HepG2 (cell line): ENCODE measurements around the gene POLR3GL. TPM values are rescaled to one million over a fixed set of nuclear protein-coding genes. Genes with fewer than 3 reads are reported as not detected.

Source experiments
- CENPX ChIP-seq: sonication (generic); formaldehyde crosslinking; IDR thresholded peaks from 2 replicates; pipeline ENCODE4 v1.9.0; 2021; ENCODE audit warnings: mild to moderate bottlenecking, missing genetic modification reagents, moderate library complexity
- FIP1L1 ChIP-seq: fragments of 200-400 bp; formaldehyde crosslinking; IDR thresholded peaks from 2 replicates; pipeline ENCODE4 v1.6.1; 2018; ENCODE audit warnings: low read depth, mild to moderate bottlenecking, low read length, moderate library complexity, borderline replicate concordance; ENCODE audit not compliant: insufficient read depth
- NFIB ChIP-seq: sonication (generic); formaldehyde crosslinking; IDR thresholded peaks from 2 replicates; pipeline ENCODE4 v1.9.0; 2021; ENCODE audit warnings: missing genetic modification reagents, mild to moderate bottlenecking, borderline replicate concordance
- PPARG ChIP-seq: conservative IDR thresholded peaks from 2 replicates; pipeline ENCODE4 v1.6.1; 2016; ENCODE audit warnings: missing biosample characterization, missing genetic modification reagents
- ZNF207 ChIP-seq: fragments of 450-650 bp; IDR thresholded peaks from 2 replicates; pipeline ENCODE4 v1.6.1; 2016; ENCODE audit warnings: antibody characterized with exemption, borderline replicate concordance
- ZNF343 ChIP-seq: sonication (generic); formaldehyde crosslinking; IDR thresholded peaks from 2 replicates; pipeline ENCODE4 v1.4.0; 2020; ENCODE audit warnings: mild to moderate bottlenecking, missing genetic modification reagents
- ZNF512 ChIP-seq: sonication (generic); formaldehyde crosslinking; IDR thresholded peaks from 2 replicates; pipeline ENCODE4 v1.4.0; 2020; ENCODE audit warnings: mild to moderate bottlenecking, missing genetic modification reagents
- ZNF670 ChIP-seq: sonication (generic); formaldehyde crosslinking; IDR thresholded peaks from 2 replicates; pipeline ENCODE4 v1.8.0; 2022; ENCODE audit warnings: mild to moderate bottlenecking, missing genetic modification reagents, borderline replicate concordance
- ZNF672 ChIP-seq: sonication (generic); formaldehyde crosslinking; IDR thresholded peaks from 2 replicates; pipeline ENCODE4 v1.8.1; 2022; ENCODE audit warnings: missing genetic modification reagents
- polyA plus RNA-seq, 8 experiments: library from polyadenylated mRNA; depleted of rRNA in 3 of 8; stranded (reverse) in 7 of 8; unstranded in 1 of 8; fragments of >200 nt; fragmentation: Illumina TruSeq in 4 of 8; extraction: Trizol in 4 of 8; gene quantifications; 2 replicates each; pipeline versions ENCODE4 v1.2.1 to v1.2.3, GENCODE V29; 2011 to 2016; ENCODE audit warnings: low read depth in 4 of 8, missing spikeins in 1 of 8, mixed read lengths in 1 of 8; ENCODE audit not compliant: insufficient read depth in 1 of 8
- total RNA-seq, 5 experiments: library from RNA; depleted of rRNA; stranded (reverse); fragments of >200 nt; fragmentation: Illumina TruSeq; extraction: Trizol; gene quantifications; 2 replicates each; pipeline ENCODE4 v1.2.3, GENCODE V29; 2016; ENCODE audit warnings: low read depth in 1 of 5
- TF ChIP-seq, protein P1 (sequence below): sonication (generic); formaldehyde crosslinking; IDR thresholded peaks from 2 replicates; pipeline ENCODE4 v1.5.1; 2020; ENCODE audit warnings: mild to moderate bottlenecking, missing genetic modification reagents
- TF ChIP-seq, protein P2 (sequence below): sonication (generic); formaldehyde crosslinking; IDR thresholded peaks from 2 replicates; pipeline ENCODE4 v1.5.0; 2020; ENCODE audit warnings: mild to moderate bottlenecking, missing genetic modification reagents
- TF ChIP-seq, protein P3 (sequence below): sonication (generic); formaldehyde crosslinking; IDR thresholded peaks from 2 replicates; pipeline ENCODE4 v1.4.0; 2020; ENCODE audit warnings: missing genetic modification reagents

Gene POLR3GL
- total and polyA plus RNA-seq, 2 of the 13 experiments (the other 11 are each of a cell fraction or from before 2014, with no cell fraction given) = 11.5 to 12.4 TPM

GRCh38 chr1:145961109-145961424, 3.4 kb upstream of the POLR3GL start (continued):
- TF ChIP-seq CENPX (CRISPR knock-in tag) (no peak), FIP1L1 (no peak), ZNF672 (CRISPR knock-in tag) (no peak), ZNF512 (CRISPR knock-in tag) (0 out of 2 replicates have a peak, but pooled peaks have one; percentile 34), NFIB (CRISPR knock-in tag) (0 out of 2 replicates have a peak, but pooled peaks have one; percentile 40), ZNF343 (CRISPR knock-in tag) (peak; percentile 64; the same call in 1 of the 2 replicates), ZNF207 (no peak), PPARG (no peak), ZNF670 (CRISPR knock-in tag) (no peak)
- TF ChIP-seq, protein P1, sequence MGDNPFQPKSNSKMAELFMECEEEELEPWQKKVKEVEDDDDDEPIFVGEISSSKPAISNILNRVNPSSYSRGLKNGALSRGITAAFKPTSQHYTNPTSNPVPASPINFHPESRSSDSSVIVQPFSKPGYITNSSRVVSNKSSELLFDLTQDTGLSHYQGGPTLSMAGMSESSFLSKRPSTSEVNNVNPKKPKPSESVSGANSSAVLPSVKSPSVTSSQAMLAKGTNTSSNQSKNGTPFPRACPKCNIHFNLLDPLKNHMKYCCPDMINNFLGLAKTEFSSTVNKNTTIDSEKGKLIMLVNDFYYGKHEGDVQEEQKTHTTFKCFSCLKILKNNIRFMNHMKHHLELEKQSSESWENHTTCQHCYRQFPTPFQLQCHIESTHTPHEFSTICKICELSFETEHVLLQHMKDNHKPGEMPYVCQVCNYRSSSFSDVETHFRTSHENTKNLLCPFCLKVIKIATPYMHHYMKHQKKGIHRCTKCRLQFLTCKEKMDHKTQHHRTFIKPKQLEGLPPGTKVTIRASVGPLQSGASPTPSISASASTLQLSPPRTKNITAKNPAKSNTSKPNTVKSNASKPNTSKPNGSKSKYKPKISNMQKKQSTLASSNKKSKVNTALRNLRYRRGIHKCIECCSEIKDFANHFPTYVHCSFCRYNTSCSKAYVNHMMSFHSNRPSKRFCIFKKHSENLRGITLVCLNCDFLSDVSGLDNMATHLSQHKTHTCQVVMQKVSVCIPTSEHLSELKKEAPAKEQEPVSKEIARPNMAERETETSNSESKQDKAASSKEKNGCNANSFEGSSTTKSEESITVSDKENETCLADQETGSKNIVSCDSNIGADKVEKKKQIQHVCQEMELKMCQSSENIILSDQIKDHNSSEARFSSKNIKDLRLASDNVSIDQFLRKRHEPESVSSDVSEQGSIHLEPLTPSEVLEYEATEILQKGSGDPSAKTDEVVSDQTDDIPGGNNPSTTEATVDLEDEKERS (CRISPR knock-in tag) = 0 out of 2 replicates have a peak, but pooled peaks have one; percentile 1
- TF ChIP-seq, protein P2, sequence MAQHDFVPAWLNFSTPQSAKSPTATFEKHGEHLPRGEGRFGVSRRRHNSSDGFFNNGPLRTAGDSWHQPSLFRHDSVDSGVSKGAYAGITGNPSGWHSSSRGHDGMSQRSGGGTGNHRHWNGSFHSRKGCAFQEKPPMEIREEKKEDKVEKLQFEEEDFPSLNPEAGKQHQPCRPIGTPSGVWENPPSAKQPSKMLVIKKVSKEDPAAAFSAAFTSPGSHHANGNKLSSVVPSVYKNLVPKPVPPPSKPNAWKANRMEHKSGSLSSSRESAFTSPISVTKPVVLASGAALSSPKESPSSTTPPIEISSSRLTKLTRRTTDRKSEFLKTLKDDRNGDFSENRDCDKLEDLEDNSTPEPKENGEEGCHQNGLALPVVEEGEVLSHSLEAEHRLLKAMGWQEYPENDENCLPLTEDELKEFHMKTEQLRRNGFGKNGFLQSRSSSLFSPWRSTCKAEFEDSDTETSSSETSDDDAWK (CRISPR knock-in tag) = no peak
- TF ChIP-seq, protein P3, sequence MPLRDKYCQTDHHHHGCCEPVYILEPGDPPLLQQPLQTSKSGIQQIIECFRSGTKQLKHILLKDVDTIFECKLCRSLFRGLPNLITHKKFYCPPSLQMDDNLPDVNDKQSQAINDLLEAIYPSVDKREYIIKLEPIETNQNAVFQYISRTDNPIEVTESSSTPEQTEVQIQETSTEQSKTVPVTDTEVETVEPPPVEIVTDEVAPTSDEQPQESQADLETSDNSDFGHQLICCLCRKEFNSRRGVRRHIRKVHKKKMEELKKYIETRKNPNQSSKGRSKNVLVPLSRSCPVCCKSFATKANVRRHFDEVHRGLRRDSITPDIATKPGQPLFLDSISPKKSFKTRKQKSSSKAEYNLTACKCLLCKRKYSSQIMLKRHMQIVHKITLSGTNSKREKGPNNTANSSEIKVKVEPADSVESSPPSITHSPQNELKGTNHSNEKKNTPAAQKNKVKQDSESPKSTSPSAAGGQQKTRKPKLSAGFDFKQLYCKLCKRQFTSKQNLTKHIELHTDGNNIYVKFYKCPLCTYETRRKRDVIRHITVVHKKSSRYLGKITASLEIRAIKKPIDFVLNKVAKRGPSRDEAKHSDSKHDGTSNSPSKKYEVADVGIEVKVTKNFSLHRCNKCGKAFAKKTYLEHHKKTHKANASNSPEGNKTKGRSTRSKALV (CRISPR knock-in tag) = no peak
